Measurements from ENCODE around the gene RAB4B.

DNA sequence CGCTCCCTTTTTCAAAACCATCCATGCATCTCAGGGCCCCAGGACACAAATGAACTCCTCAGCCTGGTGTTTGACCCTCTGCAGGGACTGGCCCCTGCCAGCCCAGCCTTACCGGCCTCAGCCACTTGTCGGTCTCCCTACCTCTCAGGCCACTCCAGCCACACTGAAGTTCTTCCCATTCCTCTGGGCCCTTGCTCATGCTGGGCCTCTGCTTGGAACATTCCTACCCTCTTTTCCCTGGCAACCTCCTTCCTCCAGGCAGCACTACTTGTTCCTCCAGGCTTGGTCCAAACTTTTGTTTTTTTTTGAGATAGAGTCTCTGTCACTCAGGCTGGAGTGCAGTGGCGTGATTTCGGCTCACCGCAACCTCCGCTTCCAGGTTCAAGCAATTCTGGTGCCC lies 13.3 kb downstream of the RAB4B start:
- TF ChIP-seq CTCF (IDR thresholded peaks at IDR 0.05): no peak
- no peak for TF ChIP-seq EZH2phosphoT487 (IDR thresholded peaks at IDR 0.05)

All from neural progenitor cell (in vitro differentiated cells).